Measurements from ENCODE around the gene HOXB4. TPM values are rescaled to one million over a fixed set of nuclear protein-coding genes. Genes with fewer than 3 reads are reported as not detected.

The HOXB4 gene
- total RNA-seq, 4 donors from 2014 or later: 1.6 to 8.7 (median 3.4) TPM

- no peak for TF ChIP-seq CTCF (IDR thresholded peaks at IDR 0.05)
- DNase-seq (ENCODE audit: low spot score) (no peak), ATAC-seq (ENCODE audit: low FRiP score) (no peak)
Observed at GRCh38 chr17:48527547-48527932, 50.6 kb downstream of the HOXB4 start.

GRCh38 chr17:48526608-48527546, 51.3 kb downstream of the HOXB4 start:
- ATAC-seq (ENCODE audit: low FRiP score) (no peak), DNase-seq (ENCODE audit: low spot score) (no peak)
- no peak for TF ChIP-seq CTCF (IDR thresholded peaks at IDR 0.05)

Other genes starting within 250 kb of the HOXB4 start
- gene SKAP1, start 148.1 kb downstream of the HOXB4 start, total RNA-seq: 1 to 10 TPM in 2 of 4 donors, under 1 TPM in 1, not detected in 1; 0.93 to 1.9 (median 1.1) TPM
- not detected for gene HOXB1, start 47.3 kb downstream of the HOXB4 start, total RNA-seq
- gene HOXB2, start 33.2 kb downstream of the HOXB4 start, total RNA-seq: 10 to 100 TPM in 3 of 4 donors, 1 to 10 TPM in 1; 9.7 to 35.2 (median 16.3) TPM
- 10 to 100 TPM in 2 of 4 donors, 1 to 10 TPM in 2; 4.8 to 30.3 (median 10.6) TPM for gene HOXB3, start 11.9 kb upstream of the HOXB4 start, total RNA-seq
- 1 to 10 TPM in 2 of 4 donors, under 1 TPM in 2; 0.72 to 3.3 (median 1.4) TPM for gene HOXB5, start 15.4 kb upstream of the HOXB4 start, total RNA-seq
- 10 to 100 TPM in 3 of 4 donors, 1 to 10 TPM in 1; 9.2 to 22.7 (median 15.5) TPM for gene HOXB6, start 26.6 kb upstream of the HOXB4 start, total RNA-seq
- gene HOXB7, start 32.7 kb upstream of the HOXB4 start, total RNA-seq: 10 to 100 TPM in 1 of 4 donors, 1 to 10 TPM in 3; 5.3 to 11.5 (median 8.4) TPM
- gene HOXB8, start 36.9 kb upstream of the HOXB4 start, total RNA-seq: 1 to 10 TPM; 4.3 to 6.2 (median 5.0) TPM
- gene HOXB9, start 48.0 kb upstream of the HOXB4 start, total RNA-seq: under 1 TPM in 2 of 4 donors, not detected in 2; 0.09 to 0.48 TPM
- not detected for gene PRAC1, start 144.2 kb upstream of the HOXB4 start, total RNA-seq
- gene PRAC2, start 144.8 kb upstream of the HOXB4 start, total RNA-seq: not detected
- not detected for gene HOXB13, start 150.4 kb upstream of the HOXB4 start, total RNA-seq
- gene TTLL6, start 238.9 kb upstream of the HOXB4 start, total RNA-seq: 1 to 10 TPM in 1 of 4 donors, not detected in 3; 1.9 TPM